Measurements from ENCODE around the gene HMGXB3.

- no peak for TF ChIP-seq CTCF (IDR thresholded peaks at IDR 0.05)
- TF ChIP-seq POLR2A (IDR thresholded peaks at IDR 0.05) = no peak
Measured at GRCh38 chr5:149995385-149996204, 4.9 kb upstream of the HMGXB3 start.

Measured in thyroid gland (tissue), 4 donors.